NCI-H510A treated with DMSO at 0.1 percent for 48 hours (cell line): Measurements from ENCODE around the gene GLCCI1.
"Not testable (repeated sequence)": the region's sequence is repeated elsewhere in the genome, so short reads cannot be mapped to it uniquely, and the experiment has no call there.

ENCODE experiments used
- DNase-seq: peaks from one replicate; lab custom pipeline; 2025; lab: John Stamatoyannopoulos, UW

GLCCI1 gene

DNA sequence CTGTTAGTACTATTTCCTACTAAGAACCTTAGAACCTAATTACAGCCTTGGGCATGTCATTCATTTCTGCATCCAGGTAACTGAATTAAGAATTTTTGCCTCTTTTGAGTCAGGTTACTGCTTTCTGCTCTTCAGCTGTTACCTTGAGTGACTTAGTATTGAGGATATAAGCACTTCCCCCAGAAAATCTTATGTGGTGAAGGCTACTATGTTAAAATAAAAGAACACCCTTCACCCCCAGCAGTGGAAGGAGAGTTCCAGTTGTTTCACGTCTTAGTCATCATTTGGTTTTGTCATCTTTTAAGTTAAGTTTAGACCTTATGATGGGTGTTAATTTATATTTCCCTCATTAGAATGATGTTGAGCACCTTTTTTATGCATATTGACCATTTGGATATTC lies 82.8 kb downstream of the GLCCI1 start:
- DNase-seq: no peak

DNA sequence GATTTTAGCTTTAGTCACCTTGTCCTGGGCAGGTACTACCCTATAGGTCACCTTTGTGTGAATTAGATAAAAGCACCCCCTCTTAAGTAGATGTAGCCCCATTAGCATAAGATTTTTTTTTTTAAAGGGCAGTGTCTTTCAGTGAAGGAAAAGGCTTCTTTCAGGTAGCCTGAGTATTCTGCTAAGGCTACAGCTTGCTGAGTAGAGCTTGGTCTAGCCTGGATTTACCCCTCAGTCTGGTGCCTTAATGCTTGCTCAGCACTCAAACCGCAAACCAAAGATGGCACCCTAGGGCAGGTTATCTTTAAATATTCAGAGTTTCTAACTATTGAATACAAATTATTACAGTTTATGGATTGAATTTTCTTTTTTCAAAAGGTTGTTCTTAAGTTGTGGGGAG lies 83.4 kb downstream of the GLCCI1 start:
- no peak for DNase-seq

DNA sequence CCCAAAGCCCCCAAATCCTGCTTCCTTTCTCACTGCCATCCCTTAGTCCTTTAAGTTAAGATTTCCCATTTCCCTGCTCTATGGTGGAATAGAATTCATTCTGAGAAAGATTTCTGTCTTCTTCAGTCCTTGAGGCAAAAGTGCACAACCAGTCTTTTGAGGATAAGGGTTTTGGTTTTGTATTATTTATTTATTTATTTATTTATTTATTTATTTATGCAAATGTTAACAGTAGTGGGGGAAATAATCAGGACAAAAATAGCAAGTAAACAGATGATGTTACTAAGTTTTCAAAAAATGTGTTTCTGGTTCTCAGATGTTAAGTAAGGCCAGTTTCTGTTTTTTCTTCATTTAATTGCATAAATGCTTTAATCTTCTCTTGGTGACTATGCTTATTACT lies 84.2 kb downstream of the GLCCI1 start:
- DNase-seq: no peak

DNA sequence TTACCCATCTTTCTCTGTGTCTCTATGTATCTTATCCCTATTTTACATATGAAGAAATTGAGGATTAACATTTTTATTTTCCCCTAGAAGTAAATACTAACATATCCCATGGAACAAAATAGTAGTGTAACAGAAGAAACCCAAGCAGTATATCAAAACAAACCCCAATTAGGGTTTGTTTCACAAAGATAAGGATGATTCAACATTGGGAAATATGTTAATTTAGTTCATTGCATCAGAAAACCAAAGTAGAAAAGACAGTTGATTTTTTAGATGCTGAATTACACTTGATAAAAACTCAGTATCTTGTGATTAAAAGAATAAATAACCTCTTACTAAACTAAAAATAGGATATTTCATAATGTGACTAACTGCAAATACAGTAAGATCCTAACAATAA lies 87.8 kb downstream of the GLCCI1 start:
- DNase-seq: no peak

DNA sequence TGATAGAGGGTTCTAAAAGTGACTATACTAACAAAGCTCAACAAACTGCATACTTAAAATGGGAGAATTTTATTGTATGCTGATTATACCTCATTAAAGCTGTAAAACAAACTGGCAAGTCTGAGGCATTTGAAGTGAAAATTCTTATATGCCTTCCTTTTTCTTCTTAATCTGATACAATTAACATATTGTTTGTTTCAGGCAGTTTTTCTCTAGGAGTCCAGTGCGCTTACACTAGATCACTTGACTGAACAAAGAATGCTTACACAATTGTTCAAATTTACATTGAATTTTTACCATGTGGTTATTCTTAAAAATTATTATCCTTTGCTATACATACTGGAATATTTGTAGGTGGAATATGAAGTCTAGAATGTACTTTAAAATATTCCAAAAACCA lies 89.0 kb downstream of the GLCCI1 start:
- DNase-seq: no peak

DNA sequence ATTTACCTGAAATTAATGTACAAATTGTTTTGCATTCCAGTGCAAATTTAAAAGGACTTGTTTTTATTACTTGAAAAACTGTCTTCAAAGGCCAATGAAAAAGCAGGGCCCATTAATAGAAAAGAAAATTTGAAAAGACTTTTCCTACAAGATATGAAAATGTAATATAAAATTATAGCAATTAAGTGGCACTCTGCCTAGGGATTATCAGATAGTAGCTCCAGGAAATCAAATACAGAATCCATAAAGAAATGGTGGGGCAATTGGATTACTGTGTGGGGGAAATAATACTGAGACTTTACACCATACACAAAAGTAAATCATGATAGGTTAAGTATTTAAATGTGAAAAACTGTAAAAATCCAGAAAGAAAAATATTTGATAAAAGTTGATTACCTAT lies 89.7 kb downstream of the GLCCI1 start:
- no peak for DNase-seq

DNA sequence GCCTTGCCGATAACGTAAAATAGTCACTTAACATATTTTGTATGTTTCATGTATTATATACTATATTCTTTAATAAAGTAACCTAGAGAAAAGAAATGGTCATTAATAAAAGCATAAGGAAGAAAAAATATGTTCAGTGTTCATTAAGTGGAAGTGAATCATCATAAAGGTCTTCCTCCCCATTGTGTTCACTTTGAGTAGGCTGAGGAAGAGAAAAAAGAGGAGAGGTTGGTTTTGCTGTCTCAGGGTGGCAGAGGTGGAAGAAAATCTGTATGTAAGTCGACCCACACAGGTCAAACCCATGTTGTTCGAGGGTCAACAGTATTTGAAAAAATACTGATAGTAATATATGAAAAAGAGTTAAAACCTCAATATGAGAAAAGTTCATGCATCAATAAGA lies 90.3 kb downstream of the GLCCI1 start:
- no peak for DNase-seq

DNA sequence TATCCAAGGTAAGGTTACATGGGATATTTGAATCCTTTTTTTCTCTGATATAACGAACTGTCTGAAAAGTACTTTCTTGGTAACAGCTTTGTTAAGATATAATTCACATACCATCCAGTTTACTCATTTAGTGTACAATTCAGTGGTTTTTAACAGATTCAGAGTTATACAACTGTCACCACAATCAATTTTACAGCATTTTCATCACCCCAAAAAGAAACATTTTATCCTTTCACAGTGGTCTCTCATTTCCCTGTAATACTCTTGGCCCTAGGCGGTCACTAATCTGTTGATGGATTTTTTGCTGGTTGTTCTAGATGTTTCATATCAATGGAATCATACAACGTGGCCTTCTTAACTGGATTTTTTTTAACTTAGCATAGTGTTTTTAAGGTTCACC lies 91.6 kb downstream of the GLCCI1 start:
- DNase-seq: no peak

DNA sequence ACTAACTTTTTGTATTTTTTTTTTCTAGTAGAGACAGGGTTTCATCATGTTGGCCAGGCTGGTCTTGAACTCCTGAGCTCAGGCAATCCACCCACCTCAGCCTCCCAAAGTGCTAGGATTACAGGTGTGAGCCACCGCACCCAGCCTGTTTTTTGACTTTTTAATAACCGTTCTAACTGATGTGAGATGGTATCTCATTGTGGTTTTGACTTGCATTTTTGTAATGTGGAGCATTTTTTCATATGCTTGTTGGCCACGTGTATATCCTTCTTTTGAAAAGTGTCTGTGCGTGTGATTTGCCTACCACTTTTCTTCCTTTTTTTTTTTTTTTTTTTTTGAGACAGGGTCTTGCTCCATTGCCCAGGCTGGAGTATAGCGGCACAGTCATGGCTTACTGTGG lies 94.7 kb downstream of the GLCCI1 start:
- DNase-seq: not testable (repeated sequence)

DNA sequence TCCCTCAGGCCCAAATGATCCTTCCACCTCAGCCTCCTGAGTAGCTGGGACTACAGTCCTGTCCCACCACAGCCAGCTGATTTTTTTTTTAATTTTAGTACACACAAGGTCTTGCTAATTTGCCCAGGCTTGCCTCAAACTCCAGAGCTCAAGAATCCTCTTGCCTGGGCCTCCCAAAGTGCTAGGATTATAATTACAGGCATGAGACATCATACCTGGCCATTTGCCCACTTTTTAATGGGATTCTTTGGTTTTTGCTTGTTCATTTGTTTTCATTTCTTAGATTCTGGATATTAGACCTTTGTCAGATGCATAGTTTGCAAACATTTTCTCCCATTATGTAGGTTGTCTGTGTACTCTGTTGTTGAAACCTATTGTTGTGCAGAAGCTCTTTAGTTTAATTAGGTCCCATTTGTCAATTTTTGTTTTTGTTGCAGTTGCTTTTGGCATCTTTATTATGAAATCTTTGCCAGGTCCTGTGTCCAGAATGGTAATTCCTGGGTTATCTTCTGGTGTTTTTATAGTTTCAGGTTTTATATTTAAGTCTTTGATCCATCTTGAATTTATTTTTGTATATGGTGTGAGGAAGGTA lies 95.2 kb downstream of the GLCCI1 start:
- DNase-seq: no peak

DNA sequence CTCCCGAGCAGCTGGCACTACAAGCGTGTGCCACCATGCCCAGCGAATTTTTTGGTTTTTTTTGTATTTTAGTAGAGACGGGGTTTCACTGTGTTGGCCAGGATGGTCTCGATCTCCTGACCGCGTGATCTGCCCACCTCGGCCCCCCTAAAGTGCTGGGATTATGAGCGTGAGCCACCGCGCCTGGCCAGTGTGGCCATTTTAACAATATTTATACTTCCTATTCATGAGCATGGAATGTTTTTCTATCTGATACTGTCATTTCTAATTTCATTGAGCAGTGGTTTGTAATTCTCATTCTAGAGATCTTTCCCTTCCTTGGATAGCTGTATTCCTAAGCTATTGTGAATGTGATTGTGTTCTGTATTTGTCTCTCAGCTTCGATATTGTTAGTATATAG lies 96.2 kb downstream of the GLCCI1 start:
- no peak for DNase-seq

DNA sequence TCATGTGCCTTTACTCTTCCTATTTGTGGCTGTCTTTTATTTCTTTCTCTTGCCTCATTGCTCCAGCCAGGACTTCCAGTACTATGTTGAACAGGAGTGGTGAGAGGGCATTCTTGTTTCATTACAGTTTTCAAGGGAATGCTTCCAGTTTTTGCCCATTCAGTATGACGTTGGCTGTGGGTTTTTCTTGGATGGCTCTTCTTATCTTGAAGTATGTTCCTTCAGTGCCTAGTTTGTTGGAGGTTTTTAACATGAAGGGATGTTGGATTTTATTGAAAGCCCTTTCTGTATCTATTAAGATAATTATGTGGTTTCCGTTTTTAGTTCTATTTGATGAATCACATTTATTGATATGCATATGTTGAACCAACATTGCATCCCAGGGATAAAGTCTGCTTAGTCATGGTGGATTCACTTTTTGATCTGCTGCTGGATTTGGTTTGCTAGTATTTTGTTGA lies 96.8 kb downstream of the GLCCI1 start:
- no peak for DNase-seq

DNA sequence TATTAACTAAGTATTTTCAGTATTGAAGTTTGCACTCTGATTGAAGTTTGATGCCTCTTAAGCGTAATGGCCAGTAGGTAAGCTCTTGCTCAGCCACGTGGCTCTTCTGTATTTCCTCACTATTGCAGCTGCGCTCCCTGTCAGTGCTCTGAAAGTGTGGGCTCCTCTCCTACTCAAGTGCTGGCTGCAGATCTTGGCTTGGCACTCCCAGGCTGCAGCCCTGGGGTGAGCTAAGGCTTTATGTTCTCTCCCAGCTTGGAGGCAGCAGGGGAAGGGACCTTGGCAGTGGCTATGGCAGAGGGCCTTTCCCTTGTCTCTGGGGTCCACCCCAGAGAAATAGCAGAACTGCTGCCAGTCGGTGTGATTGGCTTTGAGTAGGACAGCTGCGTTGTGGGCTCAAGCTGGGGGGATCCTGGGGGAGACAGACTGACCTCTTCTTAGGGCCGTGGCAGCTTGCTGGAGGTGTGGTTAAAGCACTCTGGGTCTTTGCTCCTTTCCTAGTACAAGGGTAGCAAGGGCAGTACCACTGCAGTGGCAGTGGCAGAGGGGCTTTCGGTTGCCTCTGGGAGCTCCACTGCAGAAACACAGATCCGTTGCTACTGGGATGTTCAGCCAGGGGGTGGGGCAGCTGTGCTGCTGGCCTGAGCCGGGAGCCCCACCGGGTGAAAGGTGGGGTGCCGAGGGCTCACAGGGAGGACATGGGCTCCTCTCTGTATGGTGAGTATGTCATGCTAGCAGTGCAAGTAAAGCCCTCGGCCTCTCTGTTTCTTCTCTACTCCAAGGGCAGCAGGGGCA lies 100.5 kb downstream of the GLCCI1 start:
- peak; percentile 8 for DNase-seq

DNA sequence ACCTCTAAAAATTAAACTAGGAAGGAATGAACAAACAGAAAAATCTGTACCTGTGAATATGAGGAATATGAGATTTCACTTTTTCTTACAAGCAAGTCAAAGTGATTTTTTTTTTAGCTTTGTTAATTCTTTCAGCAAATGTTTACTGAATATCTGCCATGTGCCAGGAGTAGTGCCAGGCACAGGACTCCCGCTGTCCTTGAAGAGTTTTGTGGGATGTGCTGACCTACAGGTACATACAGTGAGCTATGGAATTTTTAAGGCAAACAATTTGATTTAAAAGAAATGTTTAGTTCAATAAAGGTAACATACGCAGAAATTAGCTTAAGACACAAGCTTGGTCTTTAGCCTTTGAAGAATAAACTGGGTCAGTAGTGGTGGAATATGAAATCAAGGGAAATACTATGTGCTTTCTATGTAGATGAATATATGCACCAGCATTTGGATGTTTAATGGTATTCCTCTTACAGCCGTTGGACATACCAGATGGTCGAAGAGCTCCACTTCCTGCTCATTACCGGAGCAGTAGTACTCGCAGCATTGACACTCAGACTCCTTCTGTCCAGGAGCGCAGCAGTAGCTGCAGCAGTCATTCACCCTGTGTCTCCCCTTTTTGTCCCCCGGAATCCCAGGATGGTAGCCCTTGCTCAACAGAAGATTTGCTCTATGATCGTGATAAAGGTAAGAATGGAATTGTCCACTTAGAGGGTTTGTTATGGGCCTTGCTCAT lies 102.0 kb downstream of the GLCCI1 start:
- DNase-seq: no peak

DNA sequence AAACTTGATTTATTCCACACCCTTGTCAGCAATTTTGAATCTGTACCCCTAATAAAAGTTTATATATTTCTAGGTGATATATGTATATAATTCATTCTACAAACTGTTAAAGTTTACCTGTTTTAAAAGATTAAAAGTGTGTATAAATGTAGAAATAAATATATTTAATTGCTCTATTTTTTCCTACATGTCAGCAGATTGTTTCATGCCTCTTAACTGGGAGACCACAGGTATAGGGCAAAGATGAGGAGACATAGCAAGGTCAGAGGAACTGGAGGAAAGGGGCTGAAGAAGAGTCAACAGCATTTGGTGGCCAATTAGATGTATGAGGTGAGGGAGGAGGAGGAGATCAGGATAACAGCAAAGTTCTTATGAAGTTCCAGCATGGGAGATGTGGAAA lies 109.8 kb downstream of the GLCCI1 start:
- DNase-seq: no peak

DNA sequence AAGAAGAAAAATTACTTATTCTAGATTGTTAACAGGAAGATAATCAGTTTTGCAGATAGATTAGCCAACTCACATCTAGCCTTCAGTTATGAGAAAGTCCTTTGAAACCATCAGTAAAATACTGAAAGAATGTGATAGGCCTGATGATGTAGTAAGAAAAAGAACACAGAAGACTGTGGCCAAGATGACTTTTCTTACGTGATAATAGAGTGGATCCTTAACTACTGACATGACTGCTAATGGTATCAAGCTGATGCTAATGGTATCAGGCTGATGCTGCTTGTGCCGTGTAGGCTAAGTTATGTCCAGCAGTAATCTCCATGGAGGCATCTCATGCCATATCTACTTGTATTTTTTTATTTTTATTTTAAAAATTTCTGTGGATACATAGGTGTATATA lies 114.2 kb downstream of the GLCCI1 start:
- no peak for DNase-seq

DNA sequence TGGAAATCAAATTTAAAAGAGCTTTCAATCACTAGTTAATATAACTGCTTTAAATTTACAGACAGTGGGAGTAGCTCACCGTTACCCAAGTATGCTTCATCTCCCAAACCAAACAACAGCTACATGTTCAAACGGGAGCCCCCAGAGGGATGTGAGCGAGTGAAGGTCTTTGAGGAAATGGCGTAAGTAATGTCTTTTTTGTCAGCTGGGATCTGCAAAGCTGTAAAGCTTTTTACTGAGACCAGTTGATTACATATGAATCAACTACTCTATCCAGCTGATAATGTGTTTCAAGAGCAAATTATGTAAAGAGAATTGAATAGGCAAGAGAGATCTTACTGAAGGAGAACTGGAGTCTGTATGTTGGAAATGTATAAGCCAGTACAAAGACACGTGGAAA lies 116.2 kb downstream of the GLCCI1 start:
- no peak for DNase-seq

DNA sequence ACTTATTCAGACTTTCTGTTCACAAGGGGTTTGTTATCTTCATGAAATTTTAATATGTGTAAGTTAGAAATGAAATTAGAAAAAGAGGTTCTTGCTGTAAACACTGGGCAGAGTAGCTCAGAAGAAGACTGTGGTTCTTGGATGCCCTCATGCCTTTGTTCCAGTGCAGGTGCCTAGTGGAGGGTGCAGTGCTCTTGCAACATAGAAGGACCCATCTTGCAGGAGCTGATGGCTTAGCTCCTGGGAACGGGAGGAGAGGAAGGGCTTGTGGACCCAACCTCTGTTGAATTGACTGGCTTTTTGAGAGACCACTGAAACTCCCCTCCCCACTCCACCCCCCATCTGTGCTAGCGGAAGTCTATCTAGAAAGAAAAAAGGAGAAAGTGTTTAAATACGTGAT lies 116.8 kb downstream of the GLCCI1 start:
- no peak for DNase-seq

DNA sequence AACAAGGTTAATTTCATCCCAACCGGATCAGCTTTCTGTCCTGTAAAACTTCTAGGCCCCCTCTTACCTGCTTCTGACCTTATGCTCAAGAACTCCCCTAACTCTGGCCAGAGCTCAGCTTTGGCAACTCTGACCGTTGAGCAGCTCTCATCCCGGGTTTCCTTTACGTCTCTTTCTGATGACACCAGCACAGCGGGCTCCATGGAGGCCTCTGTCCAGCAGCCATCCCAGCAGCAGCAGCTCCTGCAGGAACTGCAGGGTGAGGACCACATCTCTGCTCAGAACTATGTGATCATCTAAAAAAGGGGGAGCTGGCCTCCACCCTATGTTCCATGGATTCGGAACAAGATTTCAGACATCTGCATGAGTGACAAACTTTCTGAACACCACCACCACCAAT lies 117.6 kb downstream of the GLCCI1 start:
- no peak for DNase-seq

DNA sequence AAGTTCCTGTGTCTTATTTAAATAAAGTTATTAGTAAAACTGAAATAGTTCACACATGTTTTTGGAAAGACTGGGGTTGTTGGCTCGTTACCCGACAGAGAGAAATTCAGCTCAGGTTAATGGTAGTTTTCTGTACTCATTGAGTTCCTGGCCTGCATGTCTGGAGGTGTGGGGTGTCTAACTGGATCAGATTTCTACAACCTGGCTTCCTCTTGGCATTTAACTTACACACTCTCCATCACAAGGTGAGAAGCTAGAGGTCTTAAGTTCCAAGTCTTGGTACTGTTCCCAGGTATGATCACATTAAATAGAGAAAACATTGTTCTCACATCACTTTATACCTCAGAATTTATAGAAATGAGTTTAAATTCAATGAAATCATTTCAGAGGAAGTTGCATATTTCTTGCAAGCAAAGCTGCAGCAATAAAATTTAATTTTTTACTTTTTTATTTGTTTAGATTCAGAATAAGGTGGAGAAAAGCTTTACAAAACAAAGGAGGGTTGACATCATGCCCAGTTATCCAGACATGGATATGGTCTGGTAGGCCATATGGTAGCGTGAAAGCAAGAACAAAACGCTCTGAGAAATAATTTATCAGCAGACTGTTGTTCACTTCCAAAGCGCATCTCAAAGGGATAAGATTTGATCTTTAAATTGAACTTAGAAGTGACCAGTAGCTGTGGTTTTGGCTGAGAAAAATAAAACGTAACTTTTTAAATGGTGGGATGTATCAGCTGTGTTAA lies 120.6 kb downstream of the GLCCI1 start:
- no peak for DNase-seq

DNA sequence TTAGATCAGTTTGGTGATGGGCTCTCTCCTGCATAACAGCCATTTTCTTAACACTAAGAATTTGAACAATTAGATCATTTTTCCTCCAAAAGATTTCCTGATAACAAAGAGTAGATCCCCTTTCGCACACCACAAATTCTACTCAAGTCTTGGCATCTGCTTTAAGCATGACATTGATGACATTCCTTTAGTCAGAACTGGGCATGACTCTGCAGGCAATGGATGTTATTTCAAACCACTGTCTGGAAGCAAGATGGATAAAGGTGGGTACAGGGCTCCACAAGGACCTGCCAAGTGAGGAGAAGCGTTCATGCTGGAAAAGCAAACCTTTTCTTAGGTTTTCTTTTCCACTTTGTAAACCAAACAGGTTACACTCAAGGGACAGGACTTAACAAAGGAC lies 123.5 kb downstream of the GLCCI1 start:
- no peak for DNase-seq
